ENCODE results near the gene CEP89.
"Not testable (repeated sequence)": the region's sequence is repeated elsewhere in the genome, so short reads cannot be mapped to it uniquely, and the experiment has no call there.

Gene CEP89

DNA sequence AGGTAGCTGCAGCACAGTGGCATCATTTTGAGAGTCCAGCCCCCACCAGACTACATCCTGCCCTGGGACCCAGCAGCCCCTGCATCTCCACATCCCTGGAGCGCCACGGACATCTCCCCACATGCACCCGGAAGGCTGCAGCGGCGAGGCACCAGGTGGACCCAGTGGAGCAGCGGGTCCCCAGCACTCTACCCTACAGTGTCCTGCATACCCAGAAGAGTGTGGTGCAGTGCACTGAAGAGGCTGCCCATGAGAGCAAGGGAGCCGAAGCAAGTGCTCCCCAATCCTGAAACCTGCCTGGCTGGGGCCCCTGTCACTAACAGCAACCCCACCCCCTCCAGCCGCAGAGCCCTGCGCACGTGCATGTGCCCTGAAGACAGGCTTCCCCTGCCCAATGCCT, 80.9 kb downstream of the CEP89 start:
- no peak for DNase-seq (ENCODE audit: low read depth)

DNA sequence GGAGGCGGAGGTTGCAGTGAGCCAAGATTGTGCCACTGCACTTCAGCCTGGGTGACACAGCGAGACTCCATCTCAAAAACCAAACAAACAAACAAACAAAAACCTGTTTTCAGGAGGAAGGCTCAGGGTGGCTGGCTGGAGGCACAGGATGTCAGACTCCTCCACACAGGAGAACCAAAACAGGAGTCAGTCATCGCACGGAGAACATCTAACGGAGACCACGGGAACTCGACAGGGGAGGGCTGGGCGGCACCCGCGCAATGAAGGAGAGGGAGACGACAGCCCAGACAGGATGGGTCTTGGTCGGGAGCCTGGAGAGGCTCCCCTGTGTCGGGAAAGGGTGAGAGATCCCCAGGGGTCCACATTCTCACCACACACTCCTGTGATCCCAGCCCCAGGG, 81.4 kb downstream of the CEP89 start:
- no peak for DNase-seq (ENCODE audit: low read depth)

- DNase-seq (ENCODE audit: low read depth), result no peak
These were observed 82.4 kb downstream of the CEP89 start for GRCh38 chr19:32889137-32889934.

- DNase-seq (ENCODE audit: low read depth), result no peak
These were observed 84.1 kb downstream of the CEP89 start for GRCh38 chr19:32887572-32888215.

DNA sequence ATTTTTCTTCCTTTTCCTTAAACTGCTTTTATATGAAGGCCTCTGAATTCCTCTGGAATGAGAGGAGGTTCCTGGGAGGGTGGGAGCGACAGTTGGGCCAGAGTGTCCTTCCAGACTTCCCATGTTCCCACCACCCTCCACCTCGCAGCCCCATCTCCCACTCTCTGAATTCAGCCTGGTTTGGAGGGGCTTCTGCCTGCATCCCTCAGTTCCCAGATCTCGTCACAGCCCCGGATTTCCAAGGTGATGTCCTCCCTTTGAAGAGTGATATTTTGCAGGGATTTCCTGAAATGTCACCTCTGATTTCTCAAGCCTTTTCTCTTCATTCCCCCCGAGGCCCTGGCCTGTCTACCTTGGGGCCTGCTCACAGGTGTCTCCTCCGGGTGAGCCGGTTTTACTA, 85.5 kb downstream of the CEP89 start:
- no peak for DNase-seq (ENCODE audit: low read depth)

DNA sequence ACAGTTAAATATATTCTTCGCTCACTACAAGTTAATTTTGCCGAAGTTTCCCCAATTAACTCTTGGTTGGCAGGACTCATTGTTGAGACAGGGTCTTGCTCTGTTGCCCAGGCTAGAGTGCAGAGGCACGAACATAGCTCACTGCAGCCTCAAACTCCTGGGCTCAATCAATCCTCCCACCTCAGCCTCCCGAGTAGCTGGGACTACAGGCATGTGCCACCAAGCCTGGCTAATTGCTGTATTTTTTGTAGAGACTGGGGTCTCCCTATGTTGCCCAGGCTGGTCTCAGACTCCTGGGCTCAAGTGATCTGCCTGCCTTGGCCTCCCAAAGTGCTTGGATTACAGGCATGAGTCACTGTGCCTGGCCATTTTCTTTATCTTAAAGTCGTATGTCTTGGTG, 86.5 kb downstream of the CEP89 start:
- not testable (repeated sequence) for DNase-seq (ENCODE audit: low read depth)

DNA sequence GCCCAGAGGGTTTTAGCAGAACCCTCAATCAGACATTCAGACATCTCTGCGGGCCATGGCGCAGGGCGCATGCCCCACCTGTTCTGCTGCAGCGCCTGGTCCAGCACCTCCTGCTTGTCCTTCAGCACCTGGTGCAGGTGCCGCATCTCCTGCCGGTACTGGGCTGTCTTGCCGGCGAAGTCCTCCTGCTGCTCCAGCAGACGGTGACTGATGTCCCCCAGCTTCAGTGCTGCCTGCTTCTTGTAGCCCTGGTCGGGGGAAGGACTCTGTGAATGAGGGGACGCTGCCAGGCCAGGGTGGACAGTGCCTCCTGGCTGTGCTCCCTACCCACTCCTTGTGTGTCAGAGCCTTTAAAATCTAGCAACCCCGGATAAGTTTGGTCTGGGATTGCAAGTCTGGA, 90.0 kb downstream of the CEP89 start:
- no peak for DNase-seq (ENCODE audit: low read depth)

GRCh38 chr19:32880622-32881021, 91.1 kb downstream of the CEP89 start:
- no peak for DNase-seq (ENCODE audit: low read depth)

GRCh38 chr19:32879741-32880140, 92.0 kb downstream of the CEP89 start:
- no peak for DNase-seq (ENCODE audit: low read depth)

GRCh38 chr19:32878988-32879387, 92.8 kb downstream of the CEP89 start:
- DNase-seq (ENCODE audit: low read depth), result no peak

DNA sequence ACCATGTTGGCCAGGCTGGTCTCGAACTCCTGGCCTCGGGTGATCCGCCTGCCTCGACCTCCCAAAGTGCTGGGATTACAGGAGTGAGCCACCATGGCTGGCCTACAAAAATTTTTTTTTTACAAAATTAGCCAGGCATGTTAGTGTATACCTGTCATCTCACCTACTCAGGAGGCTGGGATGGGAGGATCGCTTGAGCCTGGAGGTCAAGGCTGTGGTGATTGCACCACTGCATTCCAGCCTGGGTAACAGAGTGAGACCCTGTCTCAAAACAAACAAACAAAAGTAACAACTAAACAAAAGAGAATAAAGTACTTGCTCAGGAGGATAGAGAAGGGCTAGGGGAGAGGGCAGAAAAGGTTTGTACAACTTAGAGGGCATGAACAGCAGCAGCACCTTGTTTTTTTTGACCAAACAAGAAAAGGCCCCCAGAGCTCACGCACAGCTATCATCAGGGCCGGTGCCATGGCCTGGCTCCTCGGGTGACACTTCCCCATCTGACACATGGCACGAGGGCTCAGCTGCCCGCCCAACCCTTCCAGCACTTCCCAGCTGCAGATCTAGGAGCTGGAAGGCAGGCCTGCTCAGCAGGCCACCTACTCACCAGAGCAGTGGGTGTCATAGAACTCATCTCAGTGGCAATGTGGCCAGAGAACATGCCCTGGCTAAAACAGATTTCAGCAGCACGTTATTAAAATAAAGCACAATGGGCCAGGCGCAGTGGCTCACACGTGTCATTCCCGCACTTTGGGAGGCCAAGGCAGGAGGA, 93.6 kb downstream of the CEP89 start:
- DNase-seq (ENCODE audit: low read depth), result no peak

GRCh38 chr19:32877323-32877912, 94.3 kb downstream of the CEP89 start:
- DNase-seq (ENCODE audit: low read depth), result no peak

GRCh38 chr19:32876919-32877285, 94.9 kb downstream of the CEP89 start:
- DNase-seq (ENCODE audit: low read depth), result peak; percentile 29

GRCh38 chr19:32876236-32876918, 95.4 kb downstream of the CEP89 start:
- no peak for DNase-seq (ENCODE audit: low read depth)

DNA sequence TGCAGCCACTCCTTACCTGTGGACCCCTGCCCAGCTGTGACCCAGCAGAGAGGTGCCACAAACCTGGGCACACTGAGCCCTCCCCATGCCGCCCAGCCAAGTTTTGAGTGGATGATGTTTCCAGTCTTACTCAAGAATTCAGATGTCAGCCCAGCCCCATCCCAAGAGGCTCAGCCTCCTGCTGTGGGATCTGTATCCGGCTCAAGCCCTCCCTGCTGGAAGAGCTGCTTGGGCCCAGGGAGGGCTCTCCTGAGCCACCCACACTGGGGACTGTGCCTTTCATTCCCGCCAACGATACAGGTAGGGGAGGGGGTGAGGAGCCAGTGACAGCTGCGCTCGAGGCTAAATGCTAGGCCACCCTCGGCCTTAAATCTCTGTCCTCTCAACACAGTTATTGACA, 96.3 kb downstream of the CEP89 start:
- DNase-seq (ENCODE audit: low read depth), result no peak

DNA sequence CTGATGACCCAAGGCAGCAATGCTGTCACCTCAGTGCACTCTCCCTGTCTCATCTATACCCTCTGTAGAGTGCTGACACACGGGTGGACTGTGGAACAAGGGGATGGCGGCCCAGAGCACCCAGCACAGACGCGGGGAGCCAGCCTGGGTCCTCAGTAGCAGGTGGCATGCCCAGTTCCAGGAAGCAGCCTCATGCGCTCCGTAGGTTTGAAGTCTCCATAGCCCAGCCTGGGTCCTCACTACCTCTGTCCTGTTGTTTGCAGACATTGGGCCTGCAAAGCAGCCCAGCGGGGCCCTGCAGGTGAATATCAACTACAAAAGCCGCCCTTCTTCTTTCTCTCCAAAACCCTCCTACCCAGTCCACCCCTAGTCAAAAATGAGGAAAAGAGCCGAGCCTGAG, 97.2 kb downstream of the CEP89 start:
- no peak for DNase-seq (ENCODE audit: low read depth)

DNA sequence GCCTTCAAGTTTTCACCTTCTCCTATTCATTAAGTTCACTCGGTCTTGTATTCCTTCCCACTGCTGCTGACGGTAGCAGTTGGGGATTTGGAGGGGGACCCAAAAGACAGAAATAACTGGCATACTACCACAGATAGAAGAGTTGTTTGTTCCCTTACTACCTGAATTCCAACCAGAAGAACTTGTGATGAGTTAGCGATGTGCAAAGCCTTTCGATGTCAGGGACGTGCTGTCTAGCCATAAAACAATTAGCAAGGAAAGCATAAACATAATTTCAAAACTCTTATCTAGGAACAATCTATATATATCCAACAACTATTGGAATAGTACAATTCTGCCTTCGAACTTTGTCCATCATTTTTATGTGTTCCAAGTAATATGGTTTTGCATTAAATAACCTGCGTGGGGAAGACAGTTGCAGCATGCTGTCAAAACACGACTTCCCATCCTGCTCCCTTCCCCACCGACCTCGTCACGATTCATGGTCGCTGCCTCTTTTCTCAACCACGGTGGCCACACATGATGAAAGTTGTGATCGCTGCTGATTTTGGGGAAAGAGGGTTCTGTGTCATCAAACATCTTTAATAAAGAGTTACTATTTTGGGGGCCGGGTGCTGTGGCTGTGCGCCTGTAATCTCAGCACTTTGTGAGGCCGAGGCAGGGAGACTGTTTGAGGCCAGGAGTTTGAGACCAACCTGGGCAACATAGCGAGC, 98.4 kb downstream of the CEP89 start:
- DNase-seq (ENCODE audit: low read depth), result no peak

DNA sequence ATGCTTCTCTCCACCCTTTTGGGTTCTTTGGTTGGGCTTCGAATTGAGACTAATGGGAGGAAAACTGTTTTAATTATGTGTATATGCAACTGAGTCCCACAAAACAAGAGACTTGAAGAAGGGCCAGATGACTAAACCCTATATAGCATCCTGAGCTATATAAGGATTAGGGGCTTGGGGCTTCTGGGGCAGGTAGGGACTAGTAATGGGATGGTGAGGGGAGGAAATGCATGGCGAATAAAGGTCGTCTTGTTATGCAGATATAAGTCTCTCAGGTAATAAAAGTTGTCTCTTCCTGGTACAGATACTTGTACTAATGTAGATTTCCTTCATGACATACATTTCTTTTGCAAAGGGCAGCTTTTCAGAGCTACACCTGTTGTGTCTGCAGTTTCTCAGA, 99.4 kb downstream of the CEP89 start:
- no peak for DNase-seq (ENCODE audit: low read depth)

DNA sequence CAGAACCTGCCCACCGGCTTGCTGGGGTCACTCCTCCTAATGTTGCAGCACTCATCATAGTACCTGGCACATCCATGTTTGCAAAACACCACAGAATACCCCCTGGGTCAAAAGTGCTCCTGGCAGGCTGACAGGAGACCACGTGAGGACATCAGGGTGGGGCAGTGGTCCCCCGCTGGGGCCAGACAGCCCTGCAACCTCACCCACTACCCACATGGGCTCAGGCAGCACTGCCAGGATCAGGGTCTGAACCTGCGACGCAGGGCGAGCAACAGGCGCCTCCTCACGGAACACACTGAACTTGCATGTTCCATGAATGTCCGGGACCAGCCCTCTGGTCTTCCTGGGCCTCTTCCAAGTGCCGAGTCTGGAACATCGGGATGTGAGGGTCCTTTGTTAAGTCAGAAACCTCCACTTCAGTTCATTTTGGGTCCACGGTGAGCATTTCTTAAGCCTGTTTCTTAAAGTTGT, 100.7 kb downstream of the CEP89 start:
- DNase-seq (ENCODE audit: low read depth), result no peak

DNA sequence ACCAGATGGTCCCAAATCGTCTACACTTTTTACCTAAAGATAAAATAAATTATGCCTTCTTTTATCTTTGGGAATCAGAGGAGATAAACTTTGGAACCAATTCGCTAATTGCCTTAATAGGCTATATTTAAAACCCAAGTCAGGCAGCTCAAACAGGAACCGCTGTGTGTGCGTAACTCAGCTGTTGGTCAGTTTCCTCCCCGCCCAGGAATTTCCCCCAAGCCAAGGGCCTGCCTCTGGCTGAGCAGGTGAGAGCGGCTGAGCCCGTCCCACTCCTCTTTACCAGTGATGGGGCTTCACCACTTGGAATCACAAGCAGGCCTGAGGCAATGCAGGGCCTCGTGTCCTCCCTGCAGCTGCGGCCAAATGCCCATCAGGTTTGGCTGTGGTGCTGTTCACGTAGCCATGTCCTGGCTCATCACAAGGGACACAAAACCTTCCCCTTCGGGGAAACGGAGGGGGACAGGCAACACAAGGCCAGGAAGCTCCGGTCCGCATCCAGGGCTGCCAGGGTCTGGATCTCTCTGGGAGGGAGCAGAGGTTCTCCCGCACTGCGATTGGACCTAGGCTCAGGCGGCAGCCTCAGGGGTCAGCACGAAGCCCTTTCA, 101.7 kb downstream of the CEP89 start:
- DNase-seq (ENCODE audit: low read depth), result no peak

All from GM04503 (cell line).